ENCODE data around the gene TXNDC11. TPM values are rescaled to one million over a fixed set of nuclear protein-coding genes. Genes with fewer than 3 reads are reported as not detected.

TXNDC11 gene
- total RNA-seq, 4 donors from 2014 or later = 41.2 to 56.5 (median 49.0) TPM

DNA sequence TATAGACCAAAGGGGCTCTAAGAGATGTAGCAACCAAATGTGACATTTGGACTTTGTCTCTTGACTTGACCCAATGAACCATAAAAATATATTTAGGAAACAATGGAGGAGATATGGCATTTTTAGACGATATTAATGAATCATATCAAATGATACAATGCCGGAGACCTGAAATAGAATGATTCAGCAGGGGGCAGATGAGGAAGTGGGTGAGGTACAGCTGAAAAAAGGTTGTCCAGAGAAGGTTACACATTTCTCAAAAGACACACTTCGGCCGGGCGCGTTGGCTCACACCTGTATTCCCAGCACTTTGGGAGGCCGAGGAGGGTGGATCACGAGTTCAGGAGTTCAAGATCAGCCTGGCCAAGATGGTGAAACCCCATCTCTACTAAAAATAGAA lies 90.9 kb downstream of the TXNDC11 start:
- TF ChIP-seq CTCF (IDR thresholded peaks at IDR 0.05; ENCODE audit: low read depth) = no peak

DNA sequence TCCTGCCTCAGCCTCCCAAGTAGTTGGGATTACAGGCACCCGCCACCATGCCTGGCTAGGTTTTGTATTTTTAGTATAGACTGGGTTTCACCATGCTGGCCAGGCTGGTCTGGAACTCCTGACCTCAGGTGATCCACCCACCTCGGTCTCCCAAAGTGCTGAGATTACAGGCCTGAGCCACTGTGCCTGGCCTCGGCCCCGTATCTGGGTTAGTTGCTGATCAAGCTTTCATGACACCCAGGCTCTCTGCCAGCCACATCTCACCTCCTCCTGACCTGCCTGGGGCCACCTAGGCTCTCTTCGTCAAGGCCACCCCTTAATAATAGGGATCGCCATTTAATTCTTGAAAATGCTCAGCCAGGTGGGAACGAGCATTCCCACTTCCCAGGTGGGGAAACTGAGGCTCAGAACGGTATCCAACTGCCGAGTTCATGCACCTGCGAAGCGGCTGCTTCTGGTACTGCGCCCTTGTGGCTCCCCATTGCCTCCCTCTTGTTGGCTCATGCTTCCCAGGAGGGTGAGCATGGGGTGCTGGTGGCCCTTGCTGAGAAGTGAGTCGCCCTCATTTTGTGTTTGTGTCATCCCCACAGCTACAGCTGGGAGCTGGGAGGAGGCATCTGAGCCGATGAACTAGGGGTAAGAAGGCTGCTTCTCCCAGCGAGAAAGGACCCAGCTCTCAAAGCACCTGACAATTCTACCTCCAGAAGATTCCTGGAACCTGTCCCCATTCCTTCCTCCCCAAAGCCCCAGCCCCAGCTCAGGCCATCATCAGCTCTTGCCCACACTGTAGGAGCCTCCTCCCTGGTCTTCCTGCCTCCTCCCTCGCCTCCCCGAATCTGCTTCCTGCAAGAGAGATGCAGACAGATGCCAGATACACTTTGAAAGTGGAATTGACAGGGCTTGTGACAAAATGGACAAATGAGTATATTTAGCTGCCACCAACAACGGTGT lies 91.7 kb downstream of the TXNDC11 start:
- no peak for TF ChIP-seq CTCF (IDR thresholded peaks at IDR 0.05; ENCODE audit: low read depth)

DNA sequence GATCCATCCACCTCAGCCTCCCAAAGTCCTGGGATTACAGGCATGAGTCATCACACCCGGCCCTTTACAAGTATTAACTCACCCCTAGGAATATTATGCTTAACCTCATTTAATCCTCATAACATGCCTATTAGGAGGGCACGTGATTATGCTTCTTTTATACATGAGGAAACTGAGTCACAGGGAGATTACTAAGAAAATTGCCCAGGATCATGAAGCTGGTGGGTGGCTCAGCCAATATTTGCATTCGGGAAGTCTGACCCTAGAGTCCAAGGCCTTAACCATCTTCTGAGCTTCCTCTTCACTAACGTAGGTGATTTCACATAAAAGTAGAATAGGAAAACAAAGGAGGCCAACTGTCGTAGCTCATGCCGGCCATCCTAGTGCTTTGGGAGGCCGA lies 93.4 kb downstream of the TXNDC11 start:
- TF ChIP-seq CTCF (IDR thresholded peaks at IDR 0.05; ENCODE audit: low read depth) = no peak

DNA sequence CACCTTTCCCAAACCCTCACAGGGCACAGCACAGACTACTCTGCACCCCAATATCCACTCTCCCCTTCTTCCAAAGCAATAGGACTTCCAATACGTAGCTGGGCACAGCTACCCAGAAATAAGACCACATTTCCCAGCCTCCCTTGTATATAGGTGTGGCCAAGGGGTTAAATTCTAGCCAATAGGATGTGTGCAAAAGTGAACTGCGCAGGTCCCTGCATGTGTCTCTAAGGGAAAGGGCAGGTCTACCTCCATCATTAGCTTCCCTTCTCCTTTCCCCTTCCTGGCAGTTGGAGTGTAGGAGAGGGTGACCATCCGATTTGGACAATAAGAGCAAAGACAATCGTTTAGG lies 99.9 kb downstream of the TXNDC11 start:
- TF ChIP-seq CTCF (IDR thresholded peaks at IDR 0.05; ENCODE audit: low read depth) = no peak

DNA sequence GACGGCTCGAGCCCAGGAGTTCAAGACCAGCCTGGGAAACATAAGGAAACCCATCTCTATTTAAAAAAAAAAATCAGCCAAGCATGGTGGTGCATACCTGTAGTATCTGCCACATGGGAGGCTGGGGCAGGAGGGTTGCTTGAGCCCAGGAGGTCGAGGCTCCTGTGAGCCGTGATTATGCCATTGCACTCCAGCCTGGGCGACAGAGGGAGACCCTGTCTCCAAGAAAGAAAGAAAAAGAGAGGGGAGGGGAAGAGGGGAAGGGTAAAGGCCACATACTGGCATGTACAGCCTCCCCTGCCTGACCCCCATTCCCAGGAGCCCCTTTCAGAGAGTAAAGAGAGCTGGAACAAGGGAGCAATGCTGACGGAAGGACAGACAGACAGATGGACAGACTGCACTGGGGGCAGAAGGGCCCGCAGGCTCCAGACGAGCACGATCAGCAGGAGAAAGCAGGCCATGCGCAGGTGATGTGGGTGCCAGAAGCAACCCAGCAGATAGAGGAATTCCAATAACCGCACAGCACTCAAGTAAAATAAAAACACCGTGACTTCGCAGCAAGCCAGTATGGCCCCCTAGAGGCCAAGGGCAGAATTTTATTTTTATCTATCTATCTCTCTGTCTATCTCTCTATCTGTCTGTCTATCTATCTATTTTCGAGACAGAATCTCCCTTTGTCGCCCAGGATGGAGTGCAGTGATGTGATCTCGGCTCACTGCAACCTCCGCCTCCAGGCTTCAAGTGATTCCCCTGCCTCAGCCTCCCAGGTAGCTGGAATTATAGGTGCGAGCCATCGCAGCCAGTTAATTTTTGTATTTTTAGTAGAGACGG lies 101.5 kb downstream of the TXNDC11 start:
- TF ChIP-seq CTCF (IDR thresholded peaks at IDR 0.05; ENCODE audit: low read depth) = no peak

DNA sequence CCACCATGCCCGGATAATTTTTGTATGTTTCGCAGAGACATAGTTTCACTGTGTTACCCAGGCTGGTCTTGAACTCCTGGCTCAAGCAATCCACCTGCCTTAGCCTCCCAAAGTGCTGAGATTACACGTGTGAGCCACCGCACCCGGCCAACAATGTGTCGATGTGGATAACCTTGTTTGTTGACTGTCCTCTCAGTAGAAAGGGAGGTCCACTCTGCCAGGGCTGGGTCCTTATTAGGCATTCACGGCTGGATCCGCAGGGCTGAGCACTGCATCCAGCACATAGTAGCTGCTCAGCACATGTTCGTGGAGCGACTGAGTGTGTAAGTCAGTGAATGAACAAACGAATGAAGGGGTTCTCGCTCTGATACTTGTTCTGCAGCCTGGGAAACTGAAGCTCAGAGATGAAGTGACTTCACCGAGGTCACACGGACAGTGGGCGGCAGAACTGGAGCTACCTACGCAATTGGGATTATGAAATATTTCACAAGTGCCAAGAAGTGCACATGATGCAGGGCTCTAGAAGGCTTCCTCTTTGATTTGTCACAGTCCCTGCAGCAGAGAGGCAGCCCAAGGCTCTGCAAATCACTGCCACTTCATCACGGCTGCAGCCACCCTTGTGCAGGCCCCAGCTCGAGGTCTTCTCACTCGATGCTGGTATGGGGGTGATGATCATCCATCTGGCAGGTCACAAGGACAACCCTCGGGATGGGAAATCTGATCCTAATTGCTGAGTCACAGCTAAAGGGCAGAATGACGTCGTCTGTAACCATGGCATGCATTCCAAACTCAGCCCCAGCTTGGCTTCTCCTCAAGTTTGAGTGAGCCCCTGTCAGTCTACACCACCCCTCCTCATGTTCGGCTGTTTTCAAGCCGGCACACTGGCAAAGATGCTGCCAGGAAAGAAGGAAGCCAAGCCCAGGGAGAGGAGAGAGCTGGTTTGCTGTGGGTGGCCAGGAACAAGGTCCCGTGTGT lies 102.4 kb downstream of the TXNDC11 start:
- no peak for TF ChIP-seq CTCF (IDR thresholded peaks at IDR 0.05; ENCODE audit: low read depth)

Measured in subcutaneous adipose tissue (tissue), 4 donors.